A549 (cell line): Measurements from ENCODE around the gene KCNN3.

ENCODE experiments used
- CEBPB ChIP-seq, 2 experiments: fragments of >200 bp in 1 of 2; sonication (Bioruptor Twin) in 1 of 2; formaldehyde crosslinking in 1 of 2; IDR thresholded peaks; 2 replicates each; pipeline ENCODE4 v1.6.1; 2012 to 2016
- JUN ChIP-seq, 2 experiments: fragments of >200 bp; sonication (Bioruptor Twin); formaldehyde crosslinking; IDR thresholded peaks; 2 replicates in 1 of 2; 3 replicates in 1 of 2; pipeline ENCODE4 v1.6.1; 2016 to 2017
- JUNB ChIP-seq: fragments of >200 bp; sonication (Bioruptor Twin); formaldehyde crosslinking; IDR thresholded peaks from 2 replicates; pipeline ENCODE4 v1.6.1; 2016
- MAFK ChIP-seq: fragments of 450-650 bp; IDR thresholded peaks from 2 replicates; pipeline ENCODE4 v1.6.1; 2014; ENCODE audit not compliant: partially characterized antibody
- MAZ ChIP-seq: fragments of 150-350 bp; IDR thresholded peaks from 2 replicates; pipeline ENCODE4 v1.6.1; 2014; ENCODE audit warnings: antibody characterized with exemption, low read depth, low read length, borderline replicate concordance
- MYC ChIP-seq: IDR thresholded peaks from 2 replicates; pipeline ENCODE4 v1.6.1; 2012; ENCODE audit warnings: mild to moderate bottlenecking, inconsistent platforms, low read length, improper control_type of control experiment, borderline replicate concordance
- NR3C1 ChIP-seq: fragments of >200 bp; sonication (Bioruptor Twin); formaldehyde crosslinking; IDR thresholded peaks from 3 replicates; pipeline ENCODE4 v1.6.1; 2017
- PHF8 ChIP-seq: fragments of 200-600 bp; sonication (generic); IDR thresholded peaks from 2 replicates; pipeline ENCODE4 v1.6.1; 2016; ENCODE audit warnings: low read depth, mild to moderate bottlenecking, antibody characterized with exemption, moderate library complexity, borderline replicate concordance
- POLR2A ChIP-seq: IDR thresholded peaks from 2 replicates; pipeline ENCODE4 v1.6.1; 2012; ENCODE audit warnings: mild to moderate bottlenecking, low read length
- RAD21 ChIP-seq, 2 experiments: fragments of >200 bp in 1 of 2; sonication (Bioruptor Twin) in 1 of 2; formaldehyde crosslinking in 1 of 2; IDR thresholded peaks in 1 of 2; conservative IDR thresholded peaks in 1 of 2; 2 replicates in 1 of 2; 3 replicates in 1 of 2; pipeline ENCODE4 v1.6.1; 2012 to 2018; ENCODE audit warnings: inconsistent platforms in 1 of 2
- TF ChIP-seq, protein P1 (sequence below): IDR thresholded peaks from 2 replicates; pipeline ENCODE4 v1.6.1; 2012
- TF ChIP-seq, protein P2 (sequence below): fragments of >200 bp; sonication (Bioruptor Twin); formaldehyde crosslinking; IDR thresholded peaks from 3 replicates; pipeline ENCODE4 v1.5.1; 2016
- TF ChIP-seq, protein P3 (sequence below): fragments of 450-650 bp; IDR thresholded peaks from 2 replicates; pipeline ENCODE4 v1.6.1; 2014; ENCODE audit warnings: antibody characterized with exemption

GRCh38 chr1:154802982-154803920 lies 66.8 kb downstream of the KCNN3 start:
- TF ChIP-seq CEBPB (IDR thresholded peaks at IDR 0.05) = no peak
- TF ChIP-seq, protein P1, sequence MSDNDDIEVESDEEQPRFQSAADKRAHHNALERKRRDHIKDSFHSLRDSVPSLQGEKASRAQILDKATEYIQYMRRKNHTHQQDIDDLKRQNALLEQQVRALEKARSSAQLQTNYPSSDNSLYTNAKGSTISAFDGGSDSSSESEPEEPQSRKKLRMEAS = no peak
- TF ChIP-seq, protein P2, sequence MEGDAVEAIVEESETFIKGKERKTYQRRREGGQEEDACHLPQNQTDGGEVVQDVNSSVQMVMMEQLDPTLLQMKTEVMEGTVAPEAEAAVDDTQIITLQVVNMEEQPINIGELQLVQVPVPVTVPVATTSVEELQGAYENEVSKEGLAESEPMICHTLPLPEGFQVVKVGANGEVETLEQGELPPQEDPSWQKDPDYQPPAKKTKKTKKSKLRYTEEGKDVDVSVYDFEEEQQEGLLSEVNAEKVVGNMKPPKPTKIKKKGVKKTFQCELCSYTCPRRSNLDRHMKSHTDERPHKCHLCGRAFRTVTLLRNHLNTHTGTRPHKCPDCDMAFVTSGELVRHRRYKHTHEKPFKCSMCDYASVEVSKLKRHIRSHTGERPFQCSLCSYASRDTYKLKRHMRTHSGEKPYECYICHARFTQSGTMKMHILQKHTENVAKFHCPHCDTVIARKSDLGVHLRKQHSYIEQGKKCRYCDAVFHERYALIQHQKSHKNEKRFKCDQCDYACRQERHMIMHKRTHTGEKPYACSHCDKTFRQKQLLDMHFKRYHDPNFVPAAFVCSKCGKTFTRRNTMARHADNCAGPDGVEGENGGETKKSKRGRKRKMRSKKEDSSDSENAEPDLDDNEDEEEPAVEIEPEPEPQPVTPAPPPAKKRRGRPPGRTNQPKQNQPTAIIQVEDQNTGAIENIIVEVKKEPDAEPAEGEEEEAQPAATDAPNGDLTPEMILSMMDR = no peak
- no peak for TF ChIP-seq JUN (IDR thresholded peaks at IDR 0.05)
- no peak for TF ChIP-seq MAZ
- TF ChIP-seq MAFK = no peak
- TF ChIP-seq JUNB = no peak
- no peak for TF ChIP-seq RAD21 (conservative IDR thresholded peaks at IDR 0.05 in 1 of 2, IDR thresholded peaks at IDR 0.05 in 1 of 2)
- TF ChIP-seq, protein P3, sequence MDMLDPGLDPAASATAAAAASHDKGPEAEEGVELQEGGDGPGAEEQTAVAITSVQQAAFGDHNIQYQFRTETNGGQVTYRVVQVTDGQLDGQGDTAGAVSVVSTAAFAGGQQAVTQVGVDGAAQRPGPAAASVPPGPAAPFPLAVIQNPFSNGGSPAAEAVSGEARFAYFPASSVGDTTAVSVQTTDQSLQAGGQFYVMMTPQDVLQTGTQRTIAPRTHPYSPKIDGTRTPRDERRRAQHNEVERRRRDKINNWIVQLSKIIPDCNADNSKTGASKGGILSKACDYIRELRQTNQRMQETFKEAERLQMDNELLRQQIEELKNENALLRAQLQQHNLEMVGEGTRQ = no peak
- TF ChIP-seq MYC = no peak
- no peak for TF ChIP-seq NR3C1
- no peak for TF ChIP-seq PHF8
- no peak for TF ChIP-seq POLR2A
